GM12801 (cell line): ENCODE measurements around the gene CCDC9B.

Experiments
- CTCF ChIP-seq: IDR thresholded peaks from one replicate; pipeline ENCODE4 v1.5.1; 2011; ENCODE audit warnings: control low read depth; ENCODE audit not compliant: insufficient read length; ENCODE audit errors: extremely low read depth

The CCDC9B gene

GRCh38 chr15:40346579-40347558 lies 6.1 kb upstream of the CCDC9B start:
- TF ChIP-seq CTCF, result no peak

GRCh38 chr15:40345867-40346578 lies 5.3 kb upstream of the CCDC9B start:
- TF ChIP-seq CTCF, result no peak

- TF ChIP-seq CTCF, result no peak
Observed at GRCh38 chr15:40345225-40345866, 4.6 kb upstream of the CCDC9B start.

GRCh38 chr15:40344631-40345120 lies 3.9 kb upstream of the CCDC9B start:
- no peak for TF ChIP-seq CTCF

GRCh38 chr15:40344217-40344616 lies 3.5 kb upstream of the CCDC9B start:
- TF ChIP-seq CTCF, result no peak

GRCh38 chr15:40343512-40343911 lies 2.8 kb upstream of the CCDC9B start:
- no peak for TF ChIP-seq CTCF
